Measurements from ENCODE around the gene SLC30A3. TPM values are rescaled to one million over a fixed set of nuclear protein-coding genes. Genes with fewer than 3 reads are reported as not detected.

The SLC30A3 gene
- total and polyA plus RNA-seq, 2 experiments from 2014 or later, result 84.7 to 111 TPM

- DNase-seq (ENCODE audit: low read depth in 1 of 2, low spot score in 1 of 2), result peak in 1 of 2 donors; percentile 52
- TF ChIP-seq CTCF (IDR thresholded peaks at IDR 0.05; ENCODE audit: low read depth, low read length), result no peak
- H3K27ac ChIP-seq, result no peak overlapping the region
- peaks cover 6% of the 10 kb centered on the region for H3K36me3 ChIP-seq
- H3K4me1 ChIP-seq (ENCODE audit: low read depth), result no peaks in the 10 kb centered on the region
- H3K27me3 ChIP-seq, result peaks cover 40% of the 10 kb centered on the region
- no peaks in the 10 kb centered on the region for H3K9me3 ChIP-seq (ENCODE audit: low read depth)
- no peak overlapping the region for H3K4me3 ChIP-seq
Measured at GRCh38 chr2:27307545-27308358, 44.9 kb upstream of the SLC30A3 start.

GRCh38 chr2:27307287-27307544 is 44.4 kb upstream of the SLC30A3 start:
- no peak overlapping the region for H3K27ac ChIP-seq
- DNase-seq (ENCODE audit: low read depth in 1 of 2, low spot score in 1 of 2), result no peak
- H3K4me1 ChIP-seq (ENCODE audit: low read depth), result no peaks in the 10 kb centered on the region
- no peak for TF ChIP-seq CTCF (IDR thresholded peaks at IDR 0.05; ENCODE audit: low read depth, low read length)
- peaks cover 40% of the 10 kb centered on the region for H3K27me3 ChIP-seq
- H3K4me3 ChIP-seq, result no peak overlapping the region
- H3K36me3 ChIP-seq, result peaks cover 6% of the 10 kb centered on the region
- H3K9me3 ChIP-seq (ENCODE audit: low read depth), result no peaks in the 10 kb centered on the region

- Histone ChIP-seq H3K27ac (no peak overlapping the region), H3K4me3 (no peak overlapping the region), H3K36me3 (peaks cover 6% of the 10 kb centered on the region), H3K27me3 (peaks cover 40% of the 10 kb centered on the region), H3K4me1 (ENCODE audit: low read depth) (no peaks in the 10 kb centered on the region), H3K9me3 (ENCODE audit: low read depth) (no peaks in the 10 kb centered on the region)
- peak; percentile 27 for TF ChIP-seq CTCF (IDR thresholded peaks at IDR 0.05; ENCODE audit: low read depth, low read length)
- DNase-seq (ENCODE audit: low read depth in 1 of 2, low spot score in 1 of 2), result no peak
Measured at GRCh38 chr2:27306573-27307286, 43.9 kb upstream of the SLC30A3 start.

DNA sequence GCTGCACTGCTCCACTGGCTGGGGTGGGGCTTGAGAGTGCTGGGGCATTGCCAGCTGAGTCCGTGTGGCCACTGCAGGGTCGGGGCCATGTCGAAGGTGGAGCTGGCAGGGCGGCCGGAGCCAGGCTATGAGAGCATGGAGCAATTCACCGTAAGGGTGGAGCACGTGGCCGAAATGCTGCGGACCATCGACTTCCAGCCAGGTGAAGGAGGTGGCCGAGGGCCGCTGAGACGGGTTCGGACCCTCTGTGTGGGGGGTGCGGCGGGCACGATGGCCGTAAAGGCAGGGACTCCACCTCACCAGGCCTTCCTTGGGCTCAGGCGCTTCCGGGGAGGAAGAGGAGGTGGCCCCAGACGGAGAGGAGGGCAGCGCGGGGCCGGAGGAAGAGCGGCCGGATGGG is 43.3 kb upstream of the SLC30A3 start:
- TF ChIP-seq CTCF (IDR thresholded peaks at IDR 0.05; ENCODE audit: low read depth, low read length), result no peak
- peaks cover 40% of the 10 kb centered on the region for H3K27me3 ChIP-seq
- no peak for DNase-seq (ENCODE audit: low read depth in 1 of 2, low spot score in 1 of 2)
- no peaks in the 10 kb centered on the region for H3K9me3 ChIP-seq (ENCODE audit: low read depth)
- no peak overlapping the region for H3K4me3 ChIP-seq
- H3K4me1 ChIP-seq (ENCODE audit: low read depth), result no peaks in the 10 kb centered on the region
- peaks cover 6% of the 10 kb centered on the region for H3K36me3 ChIP-seq
- no peak overlapping the region for H3K27ac ChIP-seq

DNA sequence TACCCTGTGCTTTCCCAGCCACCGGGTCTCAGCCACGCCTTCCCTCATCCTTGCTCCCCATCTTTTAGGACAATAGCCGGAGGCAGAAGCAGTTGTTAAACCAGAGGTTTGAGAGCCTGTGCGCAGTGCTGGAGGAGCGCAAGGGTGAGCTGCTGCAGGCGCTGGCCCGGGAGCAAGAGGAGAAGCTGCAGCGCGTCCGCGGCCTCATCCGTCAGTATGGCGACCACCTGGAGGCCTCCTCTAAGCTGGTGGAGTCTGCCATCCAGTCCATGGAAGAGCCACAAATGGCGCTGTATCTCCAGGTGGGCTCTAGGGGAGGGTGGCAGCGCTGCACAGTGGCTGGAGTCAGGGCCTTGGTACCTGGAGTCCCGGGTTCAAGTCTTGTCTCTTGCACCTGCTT is 42.7 kb upstream of the SLC30A3 start:
- Histone ChIP-seq H3K27me3 (peaks cover 40% of the 10 kb centered on the region), H3K27ac (no peak overlapping the region), H3K9me3 (ENCODE audit: low read depth) (no peaks in the 10 kb centered on the region), H3K4me1 (ENCODE audit: low read depth) (no peaks in the 10 kb centered on the region), H3K4me3 (no peak overlapping the region), H3K36me3 (peaks cover 8% of the 10 kb centered on the region)
- no peak for DNase-seq (ENCODE audit: low read depth in 1 of 2, low spot score in 1 of 2)
- no peak for TF ChIP-seq CTCF (IDR thresholded peaks at IDR 0.05; ENCODE audit: low read depth, low read length)

All from cardiac muscle cell (in vitro differentiated cells and primary cell).